Jurkat, Clone E6-1 (cell line): ENCODE results near the gene CORO1C.

Experiments used
- DNase-seq: peaks from one replicate; pipeline ENCODE4 v3.0.0-alpha.2; 2011; ENCODE audit warnings: low read depth, low spot score
- H3K4me3 ChIP-seq: 2 replicates; pipeline ENCODE4 v1.5.1; 2011; ENCODE audit warnings: mild to moderate bottlenecking, low read length, control low read depth, moderate library complexity

The CORO1C gene

GRCh38 chr12:108686780-108687179 lies 44.5 kb downstream of the CORO1C start:
- H3K4me3 ChIP-seq: no peak overlapping the region
- no peak for DNase-seq

GRCh38 chr12:108685469-108686260 lies 45.7 kb downstream of the CORO1C start:
- DNase-seq: no peak
- H3K4me3 ChIP-seq: no peak overlapping the region

GRCh38 chr12:108683906-108684556 lies 47.3 kb downstream of the CORO1C start:
- DNase-seq: no peak
- H3K4me3 ChIP-seq: no peak overlapping the region

DNA sequence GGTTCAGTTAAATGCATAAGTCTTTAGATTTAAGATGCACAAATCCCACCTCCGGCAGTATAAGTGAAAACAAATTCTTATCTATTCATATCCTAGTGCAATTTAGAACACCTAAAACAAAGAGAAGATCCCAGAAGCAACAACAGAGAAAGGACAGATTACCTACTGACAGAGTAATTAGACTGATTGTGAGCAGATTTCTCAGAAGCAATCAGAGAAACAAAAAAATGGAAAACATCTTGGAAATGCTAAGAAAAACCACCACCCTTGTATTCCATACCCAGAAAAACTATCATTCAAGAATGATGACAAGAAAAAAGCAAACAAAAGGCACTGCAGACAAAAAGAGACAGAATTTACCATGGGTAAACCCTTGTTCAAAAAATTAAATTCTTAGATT lies 50.0 kb downstream of the CORO1C start:
- no peak overlapping the region for H3K4me3 ChIP-seq
- no peak for DNase-seq

GRCh38 chr12:108679106-108679681 lies 52.1 kb downstream of the CORO1C start:
- no peak overlapping the region for H3K4me3 ChIP-seq
- DNase-seq: no peak

DNA sequence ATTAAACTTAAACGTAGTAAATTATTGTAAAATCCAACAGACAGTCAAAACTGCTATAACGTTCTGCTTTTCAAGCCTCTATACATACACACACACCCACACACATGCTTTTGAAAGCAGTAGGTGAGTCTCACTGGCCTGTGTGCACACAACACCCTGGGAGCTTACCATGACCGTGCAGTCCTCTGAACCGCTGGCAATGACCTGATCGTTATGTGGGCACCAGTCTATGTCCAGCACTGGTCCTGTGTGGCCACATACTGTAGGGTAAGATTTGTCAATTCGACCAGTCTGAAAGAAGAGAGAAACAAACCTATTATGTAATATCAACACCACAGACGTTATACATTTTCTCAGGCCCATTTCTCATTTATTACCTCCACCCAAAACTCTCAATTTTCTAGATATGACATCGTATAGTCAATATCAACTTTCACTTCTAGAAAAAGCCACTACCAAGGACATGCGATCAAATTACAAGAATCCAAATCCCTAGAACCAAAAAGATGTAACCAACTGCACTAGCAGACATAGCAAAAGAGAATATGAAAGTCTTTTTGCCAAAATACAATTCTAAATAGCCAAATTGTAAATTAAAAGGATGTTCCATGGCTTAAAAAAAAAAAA lies 53.1 kb downstream of the CORO1C start:
- no peak for DNase-seq
- no peak overlapping the region for H3K4me3 ChIP-seq

DNA sequence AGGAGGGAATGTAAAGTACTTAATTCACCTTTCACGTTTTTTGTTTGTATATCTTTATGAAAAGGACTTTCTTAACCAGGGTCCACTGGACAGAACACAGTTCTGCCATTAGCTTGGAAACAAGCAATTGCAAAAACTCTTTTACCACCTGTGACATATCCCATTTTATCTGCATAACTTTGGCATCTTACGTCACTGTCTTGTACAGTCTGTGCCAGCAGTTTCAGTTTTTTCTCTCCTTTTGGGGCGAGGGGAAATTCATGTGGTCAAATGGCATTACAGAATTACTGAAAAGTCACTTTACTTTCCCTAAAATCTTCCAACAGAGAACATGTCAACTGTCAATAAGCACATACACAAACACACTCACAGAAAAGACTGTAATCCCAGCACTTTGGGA lies 53.9 kb downstream of the CORO1C start:
- no peak for DNase-seq
- no peak overlapping the region for H3K4me3 ChIP-seq

- H3K4me3 ChIP-seq: no peak overlapping the region
- no peak for DNase-seq
Measured at GRCh38 chr12:108676707-108677106, 54.6 kb downstream of the CORO1C start.

DNA sequence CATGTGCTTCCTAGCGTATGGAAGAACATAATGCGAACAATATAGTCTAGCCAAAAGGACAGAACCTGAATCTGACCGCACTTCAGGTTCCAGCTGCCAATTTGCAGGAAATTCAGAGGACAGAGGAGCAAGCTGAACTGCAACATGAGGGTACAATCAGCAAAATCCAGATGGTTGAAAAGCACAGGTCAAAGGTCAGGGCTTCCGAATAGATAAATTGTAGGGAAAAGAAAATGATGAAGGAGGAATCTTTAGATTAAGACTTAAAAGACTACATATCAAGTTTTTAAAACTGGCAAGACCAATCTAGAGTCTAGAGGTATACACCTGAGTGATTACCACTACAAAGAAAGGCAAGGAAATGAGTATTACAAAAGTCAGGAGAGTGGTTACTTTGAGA lies 55.5 kb downstream of the CORO1C start:
- no peak for DNase-seq
- H3K4me3 ChIP-seq: no peak overlapping the region

- no peak for DNase-seq
- no peak overlapping the region for H3K4me3 ChIP-seq
Measured at GRCh38 chr12:108672054-108672453, 59.3 kb downstream of the CORO1C start.

DNA sequence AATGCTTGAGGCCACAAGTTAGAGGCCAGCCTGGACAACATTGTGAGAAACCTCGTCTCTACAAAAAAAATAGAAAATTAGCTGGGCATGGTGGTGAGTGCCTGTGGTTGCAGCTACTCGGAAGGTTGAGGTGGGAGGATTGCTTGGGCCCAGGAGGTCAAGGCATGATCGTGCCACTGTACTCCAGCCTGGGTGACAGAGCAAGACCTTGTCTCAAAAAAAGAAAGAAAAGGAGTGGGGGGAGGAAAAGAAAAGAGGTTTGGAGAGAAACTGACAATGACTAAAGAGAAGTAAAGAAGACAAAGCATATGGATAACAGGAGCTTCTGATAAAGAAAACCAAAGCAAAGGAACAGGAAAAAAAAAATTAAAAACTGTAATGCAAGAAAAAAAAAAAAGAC lies 60.2 kb downstream of the CORO1C start:
- DNase-seq: no peak

DNA sequence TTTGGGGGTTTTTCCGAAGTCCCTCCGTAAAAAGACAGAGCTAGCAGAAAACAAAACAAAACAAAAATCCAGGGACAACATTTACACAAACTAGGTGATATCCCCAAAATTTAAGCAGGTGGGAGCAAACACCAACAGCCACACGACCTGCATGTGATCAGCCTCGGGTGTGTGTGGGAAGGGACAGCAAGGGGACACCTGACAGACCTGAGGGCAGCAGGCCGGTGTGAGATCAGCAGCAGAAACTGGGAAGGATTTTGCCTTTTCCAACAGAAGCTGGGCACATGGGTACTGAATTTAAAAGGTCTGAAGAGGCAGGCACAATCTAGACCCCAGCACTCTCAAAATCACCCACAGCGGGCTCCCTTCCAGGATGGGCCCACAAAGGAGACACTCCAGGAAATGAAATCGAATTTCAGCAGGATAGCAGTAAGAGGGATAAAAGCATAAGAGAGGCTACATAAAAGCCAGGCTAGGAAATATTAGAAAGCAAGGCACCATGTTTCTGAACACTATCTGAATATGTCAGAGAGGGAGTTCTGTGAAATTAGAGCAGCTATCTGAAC lies 61.2 kb downstream of the CORO1C start:
- H3K4me3 ChIP-seq: no peak overlapping the region
- no peak for DNase-seq

More for the DNA sequence above, 60.2 kb downstream of the CORO1C start:
- H3K4me3 ChIP-seq: no peak overlapping the region

- H3K4me3 ChIP-seq: no peak overlapping the region
- DNase-seq: no peak
Measured at GRCh38 chr12:108668542-108668941, 62.8 kb downstream of the CORO1C start.

GRCh38 chr12:108668063-108668462 lies 63.3 kb downstream of the CORO1C start:
- no peak overlapping the region for H3K4me3 ChIP-seq
- no peak for DNase-seq

- DNase-seq: no peak
Measured at GRCh38 chr12:108667349-108667748, 64.0 kb downstream of the CORO1C start.

DNA sequence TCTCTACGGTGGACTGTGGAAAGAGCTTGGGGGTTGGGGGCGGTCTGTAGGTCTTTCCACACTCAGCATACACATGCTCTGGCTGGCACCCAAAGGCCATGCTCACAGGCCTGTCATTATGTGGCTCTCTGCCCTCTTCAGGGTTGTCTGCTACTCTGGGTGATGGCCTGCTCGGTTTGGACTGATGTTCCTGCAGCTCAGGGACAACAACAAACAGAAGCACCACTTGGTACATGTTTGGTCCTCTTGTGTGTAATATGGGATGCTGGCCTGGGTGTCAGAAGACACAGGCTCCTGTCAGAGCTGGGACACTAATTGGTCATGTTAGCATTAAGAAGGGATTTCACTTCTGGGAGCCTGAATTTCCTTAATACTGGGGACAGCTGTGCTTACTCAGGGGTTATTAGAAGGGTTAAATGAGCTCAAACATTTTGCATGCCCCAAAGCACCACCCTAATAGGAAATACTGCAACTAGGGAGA lies 64.9 kb downstream of the CORO1C start:
- H3K4me3 ChIP-seq: no peak overlapping the region
- no peak for DNase-seq

More at GRCh38 chr12:108667349-108667748, 64.0 kb downstream of the CORO1C start:
- no peak overlapping the region for H3K4me3 ChIP-seq

DNA sequence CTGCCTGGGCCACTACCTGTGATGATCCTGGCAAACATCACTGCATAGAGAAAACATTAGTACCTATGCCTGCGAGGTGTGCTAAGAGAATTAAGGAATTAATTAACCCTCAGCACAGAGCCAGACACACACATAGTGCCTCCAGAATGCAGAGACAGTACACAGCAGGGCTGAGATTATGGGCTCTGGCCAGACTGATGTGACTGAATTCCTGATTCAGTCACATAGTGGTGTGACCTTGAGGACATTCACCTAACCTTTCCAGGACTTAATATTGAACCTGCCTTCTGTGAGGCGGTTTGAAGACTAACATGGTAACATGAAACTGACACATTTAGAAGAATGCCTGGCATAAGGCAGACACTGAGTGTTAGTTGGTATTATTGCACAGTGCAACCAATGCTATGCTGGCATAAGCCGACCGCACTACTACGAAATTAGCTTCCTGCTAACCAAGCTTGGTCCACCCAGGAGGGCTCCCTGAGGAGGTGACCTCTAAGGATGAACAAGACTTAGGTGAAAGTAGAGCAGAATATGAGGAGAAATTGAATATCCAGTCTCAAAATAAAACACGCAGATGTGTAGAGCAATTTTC lies 65.6 kb downstream of the CORO1C start:
- DNase-seq: no peak
- H3K4me3 ChIP-seq: no peak overlapping the region

- peak; percentile 88 for DNase-seq
- H3K4me3 ChIP-seq: no peak overlapping the region
Measured at GRCh38 chr12:108664338-108665258, 66.7 kb downstream of the CORO1C start.
